ENCODE data around the gene LRTM2.

LRTM2 gene

GRCh38 chr12:1807087-1807860 is 13.1 kb upstream of the LRTM2 start:
- H3K9ac ChIP-seq (ENCODE audit: low read length in 2 of 2) = no peak overlapping the region

GRCh38 chr12:1808036-1808797 is 12.1 kb upstream of the LRTM2 start:
- Histone ChIP-seq H3K9ac (ENCODE audit: low read length in 2 of 2) (no peak overlapping the region), H3K27me3 (ENCODE audit: control insufficient read depth in 1 of 2, insufficient read depth in 2 of 2, low read length in 2 of 2) (no peaks in the 10 kb centered on the region), H3K9me3 (ENCODE audit: control insufficient read depth in 2 of 2, low read length in 2 of 2) (no peaks in the 10 kb centered on the region), H3K36me3 (ENCODE audit: control insufficient read depth in 2 of 2, insufficient read depth in 2 of 2, low read length in 2 of 2) (no peaks in the 10 kb centered on the region), H3K4me3 (ENCODE audit: low read length in 2 of 2) (no peak overlapping the region), H3K27ac (ENCODE audit: low read length) (no peak overlapping the region), H3K4me1 (ENCODE audit: control insufficient read depth, insufficient read depth, low read length) (no peaks in the 10 kb centered on the region)

More at GRCh38 chr12:1807087-1807860, 13.1 kb upstream of the LRTM2 start:
- Histone ChIP-seq H3K4me1 (ENCODE audit: control insufficient read depth, insufficient read depth, low read length) (no peaks in the 10 kb centered on the region), H3K27ac (ENCODE audit: low read length) (no peak overlapping the region), H3K9me3 (ENCODE audit: control insufficient read depth in 2 of 2, low read length in 2 of 2) (no peaks in the 10 kb centered on the region), H3K4me3 (ENCODE audit: low read length in 2 of 2) (no peak overlapping the region), H3K27me3 (ENCODE audit: control insufficient read depth in 1 of 2, insufficient read depth in 2 of 2, low read length in 2 of 2) (no peaks in the 10 kb centered on the region), H3K36me3 (ENCODE audit: control insufficient read depth in 2 of 2, insufficient read depth in 2 of 2, low read length in 2 of 2) (no peaks in the 10 kb centered on the region)

GRCh38 chr12:1808798-1809480 is 11.4 kb upstream of the LRTM2 start:
- Histone ChIP-seq H3K27ac (ENCODE audit: low read length) (no peak overlapping the region), H3K4me3 (ENCODE audit: low read length in 2 of 2) (no peak overlapping the region), H3K27me3 (ENCODE audit: control insufficient read depth in 1 of 2, insufficient read depth in 2 of 2, low read length in 2 of 2) (no peaks in the 10 kb centered on the region), H3K4me1 (ENCODE audit: control insufficient read depth, insufficient read depth, low read length) (no peaks in the 10 kb centered on the region), H3K9ac (ENCODE audit: low read length in 2 of 2) (no peak overlapping the region), H3K36me3 (ENCODE audit: control insufficient read depth in 2 of 2, insufficient read depth in 2 of 2, low read length in 2 of 2) (no peaks in the 10 kb centered on the region), H3K9me3 (ENCODE audit: control insufficient read depth in 2 of 2, low read length in 2 of 2) (no peaks in the 10 kb centered on the region)

GRCh38 chr12:1809591-1810190 is 10.7 kb upstream of the LRTM2 start:
- no peaks in the 10 kb centered on the region for H3K4me1 ChIP-seq (ENCODE audit: control insufficient read depth, insufficient read depth, low read length)
- no peak overlapping the region for H3K4me3 ChIP-seq (ENCODE audit: low read length in 2 of 2)
- no peak overlapping the region for H3K9ac ChIP-seq (ENCODE audit: low read length in 2 of 2)
- no peaks in the 10 kb centered on the region for H3K27me3 ChIP-seq (ENCODE audit: control insufficient read depth in 1 of 2, insufficient read depth in 2 of 2, low read length in 2 of 2)
- no peaks in the 10 kb centered on the region for H3K9me3 ChIP-seq (ENCODE audit: control insufficient read depth in 2 of 2, low read length in 2 of 2)
- H3K36me3 ChIP-seq (ENCODE audit: control insufficient read depth in 2 of 2, insufficient read depth in 2 of 2, low read length in 2 of 2) = no peaks in the 10 kb centered on the region
- no peak overlapping the region for H3K27ac ChIP-seq (ENCODE audit: low read length)

- Histone ChIP-seq H3K9ac (ENCODE audit: low read length in 2 of 2) (no peak overlapping the region), H3K4me1 (ENCODE audit: control insufficient read depth, insufficient read depth, low read length) (no peaks in the 10 kb centered on the region), H3K27ac (ENCODE audit: low read length) (no peak overlapping the region), H3K9me3 (ENCODE audit: control insufficient read depth in 2 of 2, low read length in 2 of 2) (no peaks in the 10 kb centered on the region), H3K27me3 (ENCODE audit: control insufficient read depth in 1 of 2, insufficient read depth in 2 of 2, low read length in 2 of 2) (no peaks in the 10 kb centered on the region), H3K4me3 (ENCODE audit: low read length in 2 of 2) (no peak overlapping the region), H3K36me3 (ENCODE audit: control insufficient read depth in 2 of 2, insufficient read depth in 2 of 2, low read length in 2 of 2) (no peaks in the 10 kb centered on the region)
These were observed 10.0 kb upstream of the LRTM2 start for GRCh38 chr12:1810201-1810930.

GRCh38 chr12:1810931-1811280 is 9.5 kb upstream of the LRTM2 start:
- H3K4me3 ChIP-seq (ENCODE audit: low read length in 2 of 2) = no peak overlapping the region
- H3K9me3 ChIP-seq (ENCODE audit: control insufficient read depth in 2 of 2, low read length in 2 of 2) = no peaks in the 10 kb centered on the region
- H3K27ac ChIP-seq (ENCODE audit: low read length) = no peak overlapping the region
- H3K9ac ChIP-seq (ENCODE audit: low read length in 2 of 2) = no peak overlapping the region
- no peaks in the 10 kb centered on the region for H3K36me3 ChIP-seq (ENCODE audit: control insufficient read depth in 2 of 2, insufficient read depth in 2 of 2, low read length in 2 of 2)
- no peaks in the 10 kb centered on the region for H3K4me1 ChIP-seq (ENCODE audit: control insufficient read depth, insufficient read depth, low read length)
- no peaks in the 10 kb centered on the region for H3K27me3 ChIP-seq (ENCODE audit: control insufficient read depth in 1 of 2, insufficient read depth in 2 of 2, low read length in 2 of 2)

GRCh38 chr12:1811281-1811947 is 9.0 kb upstream of the LRTM2 start:
- Histone ChIP-seq H3K27ac (ENCODE audit: low read length) (no peak overlapping the region), H3K9me3 (ENCODE audit: control insufficient read depth in 2 of 2, low read length in 2 of 2) (no peaks in the 10 kb centered on the region), H3K36me3 (ENCODE audit: control insufficient read depth in 2 of 2, insufficient read depth in 2 of 2, low read length in 2 of 2) (no peaks in the 10 kb centered on the region), H3K27me3 (ENCODE audit: control insufficient read depth in 1 of 2, insufficient read depth in 2 of 2, low read length in 2 of 2) (peaks cover 0 to 2% of the 10 kb centered on the region in 2 donors), H3K4me1 (ENCODE audit: control insufficient read depth, insufficient read depth, low read length) (no peaks in the 10 kb centered on the region), H3K4me3 (ENCODE audit: low read length in 2 of 2) (no peak overlapping the region), H3K9ac (ENCODE audit: low read length in 2 of 2) (no peak overlapping the region)

- no peaks in the 10 kb centered on the region for H3K36me3 ChIP-seq (ENCODE audit: control insufficient read depth in 2 of 2, insufficient read depth in 2 of 2, low read length in 2 of 2)
- no peaks in the 10 kb centered on the region for H3K4me1 ChIP-seq (ENCODE audit: control insufficient read depth, insufficient read depth, low read length)
- no peak overlapping the region for H3K9ac ChIP-seq (ENCODE audit: low read length in 2 of 2)
- H3K9me3 ChIP-seq (ENCODE audit: control insufficient read depth in 2 of 2, low read length in 2 of 2) = no peaks in the 10 kb centered on the region
- peaks cover 0 to 3% of the 10 kb centered on the region in 2 donors for H3K27me3 ChIP-seq (ENCODE audit: control insufficient read depth in 1 of 2, insufficient read depth in 2 of 2, low read length in 2 of 2)
- H3K4me3 ChIP-seq (ENCODE audit: low read length in 2 of 2) = no peak overlapping the region
- H3K27ac ChIP-seq (ENCODE audit: low read length) = no peak overlapping the region
These were observed 8.4 kb upstream of the LRTM2 start for GRCh38 chr12:1811948-1812291.

- Histone ChIP-seq H3K4me1 (ENCODE audit: control insufficient read depth, insufficient read depth, low read length) (no peaks in the 10 kb centered on the region), H3K36me3 (ENCODE audit: control insufficient read depth in 2 of 2, insufficient read depth in 2 of 2, low read length in 2 of 2) (no peaks in the 10 kb centered on the region), H3K27me3 (ENCODE audit: control insufficient read depth in 1 of 2, insufficient read depth in 2 of 2, low read length in 2 of 2) (peaks cover 0 to 3% of the 10 kb centered on the region in 2 donors), H3K4me3 (ENCODE audit: low read length in 2 of 2) (no peak overlapping the region), H3K9me3 (ENCODE audit: control insufficient read depth in 2 of 2, low read length in 2 of 2) (no peaks in the 10 kb centered on the region), H3K27ac (ENCODE audit: low read length) (no peak overlapping the region), H3K9ac (ENCODE audit: low read length in 2 of 2) (no peak overlapping the region)
These were observed 7.6 kb upstream of the LRTM2 start for GRCh38 chr12:1812650-1813302.

Data from stomach smooth muscle (tissue), 2 donors.